Activated T-helper 1 cell treated with anti-CD3 and anti-CD28 coated beads, Interleukin-12 subunit alpha, Interleukin-12 subunit beta, Interleukin-2, Interleukin-4 antibody, amounts not matched to agents 30 ng/mL and 10 ng/mL and 1 ng/mL, durations not matched to agents 14 hours and 24 hours and 36 hours (primary cell): ENCODE results near the gene NKX1-2. TPM values are rescaled to one million over a fixed set of nuclear protein-coding genes. Genes with fewer than 3 reads are reported as not detected.
"Not testable (repeated sequence)": the region's sequence is repeated elsewhere in the genome, so short reads cannot be mapped to it uniquely, and the experiment has no call there.

Source experiments
- DNase-seq: peaks from one replicate; pipeline ENCODE4 v3.0.0; 2021; ENCODE audit warnings: low spot score
- H3K27ac Mint-ChIP-seq: one replicate; pipeline ENCODE4 v1.8.0; 2021; ENCODE audit warnings: mild to moderate bottlenecking, mixed read lengths
- H3K27me3 Mint-ChIP-seq: one replicate; pipeline ENCODE4 v1.8.0; 2022; ENCODE audit warnings: mild to moderate bottlenecking, moderate library complexity, mixed read lengths; ENCODE audit not compliant: insufficient read depth
- H3K36me3 Mint-ChIP-seq: one replicate; pipeline ENCODE4 v1.8.0; 2021; ENCODE audit warnings: low read depth, mixed read lengths
- H3K4me1 Mint-ChIP-seq: one replicate; pipeline ENCODE4 v1.8.0; 2021; ENCODE audit warnings: low read depth, mixed read lengths
- H3K4me3 Mint-ChIP-seq: one replicate; pipeline ENCODE4 v1.8.0; 2021; ENCODE audit warnings: mild to moderate bottlenecking, moderate library complexity, mixed read lengths
- H3K9me3 Mint-ChIP-seq: one replicate; pipeline ENCODE4 v1.8.0; 2021; ENCODE audit warnings: mixed read lengths
- intact Hi-C: fragments of 100-400 bp; cut with micrococcal nuclease; formaldehyde crosslinking; loops from one replicate; pipeline ENCODE4 v1.15.1; 2024
- total RNA-seq: library from RNA; stranded (reverse); gene quantifications from 2 replicates; pipeline ENCODE4 v1.2.3, GENCODE V29; 2022

NKX1-2 gene
- total RNA-seq, 1 donor from 2014 or later = not detected

DNA sequence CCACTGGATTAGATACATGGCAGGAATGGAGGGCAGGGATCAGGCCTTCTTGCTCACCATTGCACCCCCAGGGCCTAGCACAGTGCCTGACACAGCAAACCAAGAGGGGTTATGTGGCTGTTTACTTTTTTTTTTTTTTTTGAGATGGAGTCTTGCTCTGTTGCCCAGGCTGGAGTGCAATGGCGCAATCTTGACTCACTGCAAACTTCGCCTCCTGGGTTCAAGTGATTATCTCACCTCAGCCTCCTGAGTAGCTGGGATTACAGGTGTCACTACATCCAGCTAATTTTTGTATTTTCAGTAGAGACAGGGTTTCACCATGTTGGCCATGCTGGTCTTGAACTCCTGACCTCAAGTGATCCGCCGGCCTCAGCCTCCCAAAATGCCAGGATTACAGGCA, 14.2 kb downstream of the NKX1-2 start:
- H3K4me3 Mint-ChIP-seq, H3K27me3 Mint-ChIP-seq, H3K4me1 Mint-ChIP-seq, intact Hi-C loops, DNase-seq, H3K36me3 Mint-ChIP-seq, H3K9me3 Mint-ChIP-seq, H3K27ac Mint-ChIP-seq: not testable (repeated sequence)

DNA sequence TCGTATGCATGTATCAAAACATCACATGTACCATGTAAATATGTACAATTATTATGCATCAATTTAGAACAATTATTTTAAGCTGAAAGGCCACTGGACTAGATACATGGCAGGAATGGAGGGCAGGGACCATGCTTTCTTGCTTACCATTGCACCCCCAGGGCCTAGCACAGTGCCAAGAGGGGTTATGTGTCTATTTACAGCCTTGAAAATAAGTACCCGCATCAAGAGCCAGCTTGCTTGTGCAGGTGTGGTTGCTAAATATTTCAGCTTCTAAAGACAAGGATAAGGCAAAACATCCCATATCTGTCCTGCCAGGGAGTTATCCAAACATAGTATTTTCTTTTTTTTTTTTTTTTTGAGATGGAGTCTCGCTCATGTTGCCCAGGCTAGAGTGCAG, 16.4 kb downstream of the NKX1-2 start:
- Mint-ChIP-seq H3K36me3 (no peaks in the 10 kb centered on the region), H3K4me3 (no peak overlapping the region)

DNA sequence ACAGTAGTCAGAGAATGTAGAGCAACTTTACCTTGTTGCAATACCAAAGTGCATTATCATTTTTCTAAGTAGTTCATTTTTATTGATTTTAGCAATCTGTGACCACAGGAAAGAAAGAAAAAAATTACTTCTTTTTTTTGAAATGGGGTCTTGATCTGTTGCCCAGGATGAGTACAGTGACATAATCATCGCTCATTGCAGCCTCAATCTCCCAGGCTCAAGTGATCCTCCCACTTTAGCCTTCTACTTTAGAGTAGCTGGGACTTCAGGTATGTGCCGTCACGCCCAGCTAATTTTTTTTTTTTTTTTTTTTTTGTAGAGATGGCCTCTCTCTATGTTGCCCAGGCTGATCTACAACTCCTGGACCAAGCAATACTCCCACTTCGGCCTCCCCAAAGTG, 19.8 kb downstream of the NKX1-2 start:
- no peaks in the 10 kb centered on the region for H3K4me1 Mint-ChIP-seq
- peaks cover 12% of the 10 kb centered on the region for H3K27me3 Mint-ChIP-seq
- intact Hi-C loops = no loop called here
- H3K9me3 Mint-ChIP-seq = no peaks in the 10 kb centered on the region
- H3K36me3 Mint-ChIP-seq = no peaks in the 10 kb centered on the region
- DNase-seq = no peak
- no peak overlapping the region for H3K27ac Mint-ChIP-seq
- H3K4me3 Mint-ChIP-seq = no peak overlapping the region

More for the DNA sequence above, 16.4 kb downstream of the NKX1-2 start:
- peaks cover 11% of the 10 kb centered on the region for H3K27me3 Mint-ChIP-seq
- H3K4me1 Mint-ChIP-seq = no peaks in the 10 kb centered on the region
- intact Hi-C loops = no loop called here
- H3K9me3 Mint-ChIP-seq = no peaks in the 10 kb centered on the region
- DNase-seq = no peak
- no peak overlapping the region for H3K27ac Mint-ChIP-seq

DNA sequence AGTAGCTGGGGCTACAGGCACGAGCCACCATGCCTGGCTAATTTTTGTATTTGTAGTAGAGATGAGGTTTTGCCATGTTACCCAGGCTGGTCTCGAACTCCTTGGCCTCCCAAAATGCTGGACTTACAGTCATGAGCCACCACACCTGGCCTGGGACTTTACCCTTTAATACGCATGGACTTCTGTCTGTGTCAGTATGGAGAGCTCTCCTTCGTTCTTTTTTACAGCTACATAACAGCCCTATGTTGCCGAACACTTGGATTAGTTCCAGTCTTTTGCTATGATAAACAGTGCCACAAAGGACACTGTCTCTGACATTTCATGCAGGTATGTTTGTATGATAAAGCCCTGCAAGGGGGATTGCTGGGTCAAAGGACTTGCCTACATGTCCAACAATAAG, 20.3 kb downstream of the NKX1-2 start:
- Mint-ChIP-seq H3K36me3 (no peaks in the 10 kb centered on the region), H3K4me3 (no peak overlapping the region), H3K9me3 (no peaks in the 10 kb centered on the region), H3K27ac (no peak overlapping the region), H3K4me1 (no peaks in the 10 kb centered on the region), H3K27me3 (peaks cover 12% of the 10 kb centered on the region)
- intact Hi-C loops = no loop called here
- no peak for DNase-seq

DNA sequence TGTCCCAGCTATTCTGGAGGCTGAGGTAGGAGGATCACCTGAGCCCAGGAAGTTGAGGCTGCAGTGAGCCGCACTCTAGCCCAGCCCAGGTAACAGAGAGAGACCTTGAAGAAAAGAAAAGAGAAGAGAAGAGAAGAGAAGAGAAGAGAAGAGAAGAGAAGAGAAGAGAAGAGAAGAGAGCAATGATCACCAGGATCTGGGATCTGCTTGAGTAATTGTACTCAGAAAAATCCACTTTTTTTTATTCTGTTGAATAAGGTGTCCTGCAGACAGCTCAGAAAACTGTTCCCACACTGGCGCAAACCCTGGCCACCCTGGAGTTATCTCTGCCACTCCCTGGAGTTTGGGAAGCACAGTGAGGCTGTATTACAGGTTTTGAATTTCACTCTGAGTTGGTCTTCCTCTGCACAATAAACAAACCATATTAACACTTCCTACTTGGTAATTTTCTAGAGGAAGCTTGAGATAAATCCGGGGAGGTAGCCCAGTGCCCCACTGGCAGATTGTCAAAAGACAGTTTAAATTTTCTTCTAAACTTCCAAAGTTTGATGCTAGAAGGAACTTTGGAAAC, 21.5 kb downstream of the NKX1-2 start:
- H3K27ac Mint-ChIP-seq = no peak overlapping the region
- H3K4me1 Mint-ChIP-seq = no peaks in the 10 kb centered on the region
- no peak for DNase-seq
- intact Hi-C loops = no loop called here
- H3K27me3 Mint-ChIP-seq = peaks cover 17% of the 10 kb centered on the region
- no peak overlapping the region for H3K4me3 Mint-ChIP-seq
- H3K36me3 Mint-ChIP-seq = no peaks in the 10 kb centered on the region
- no peaks in the 10 kb centered on the region for H3K9me3 Mint-ChIP-seq

DNA sequence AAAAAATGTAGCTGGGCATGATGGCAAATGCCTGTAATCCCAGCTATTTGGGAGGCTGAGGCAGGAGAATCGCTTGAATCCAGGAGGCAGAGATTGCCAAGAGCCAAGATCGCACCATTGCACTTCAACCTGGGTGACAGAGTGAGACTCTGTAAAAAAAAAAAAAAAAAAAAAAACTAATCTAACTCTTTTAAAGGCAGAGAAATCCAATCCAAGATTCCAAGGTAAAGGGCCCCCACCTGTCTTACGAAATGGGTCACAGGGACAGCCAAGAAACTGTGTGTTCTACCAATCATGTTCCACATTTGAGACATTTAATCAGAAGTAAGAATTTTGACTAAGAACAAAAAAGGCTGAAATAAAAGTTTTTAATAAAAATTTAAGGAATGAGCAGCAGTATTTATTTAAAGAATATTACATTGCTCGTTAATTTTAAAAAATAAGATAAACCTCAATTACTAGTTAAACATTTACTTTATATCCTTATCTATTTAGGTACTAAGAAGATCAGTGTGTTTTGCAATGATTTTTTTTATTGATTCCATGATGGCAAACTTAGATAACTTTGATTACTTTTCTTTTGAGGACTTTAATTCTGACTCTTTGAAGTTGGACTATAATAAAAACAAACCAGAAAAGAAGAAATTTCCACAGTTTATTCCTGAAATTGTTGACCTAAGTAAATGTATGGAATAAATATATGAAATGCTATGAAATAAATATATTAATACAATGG, 24.4 kb downstream of the NKX1-2 start:
- Mint-ChIP-seq H3K36me3 (no peaks in the 10 kb centered on the region), H3K4me1 (no peaks in the 10 kb centered on the region), H3K4me3 (no peak overlapping the region), H3K27ac (no peak overlapping the region), H3K27me3 (peaks cover 23% of the 10 kb centered on the region), H3K9me3 (no peaks in the 10 kb centered on the region)
- intact Hi-C loops = no loop called here
- no peak for DNase-seq

DNA sequence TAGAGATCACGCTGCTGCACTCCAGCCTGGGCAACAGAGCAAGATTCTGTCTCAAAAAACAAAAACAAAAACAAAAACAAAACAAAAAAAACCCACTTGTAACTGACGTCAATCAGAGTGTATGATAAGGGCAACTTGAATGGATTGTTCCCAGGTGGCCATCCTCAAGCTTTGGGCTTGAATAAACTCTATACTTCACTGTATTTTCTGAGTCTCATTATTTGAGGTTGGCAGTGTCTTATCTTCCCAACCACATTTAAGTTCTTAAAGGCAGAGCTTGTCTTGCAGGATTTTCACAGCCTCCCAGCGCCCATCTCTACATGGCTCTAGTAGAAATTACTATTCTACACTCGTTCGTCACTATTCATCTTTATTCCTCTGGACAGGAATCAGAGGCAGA, 26.0 kb downstream of the NKX1-2 start:
- H3K27ac Mint-ChIP-seq = no peak overlapping the region
- H3K36me3 Mint-ChIP-seq = no peaks in the 10 kb centered on the region
- H3K9me3 Mint-ChIP-seq = no peaks in the 10 kb centered on the region
- peaks cover 24% of the 10 kb centered on the region for H3K27me3 Mint-ChIP-seq
- H3K4me3 Mint-ChIP-seq = no peak overlapping the region
- no peak for DNase-seq
- peaks cover 5% of the 10 kb centered on the region for H3K4me1 Mint-ChIP-seq
- intact Hi-C loops = no loop called here

DNA sequence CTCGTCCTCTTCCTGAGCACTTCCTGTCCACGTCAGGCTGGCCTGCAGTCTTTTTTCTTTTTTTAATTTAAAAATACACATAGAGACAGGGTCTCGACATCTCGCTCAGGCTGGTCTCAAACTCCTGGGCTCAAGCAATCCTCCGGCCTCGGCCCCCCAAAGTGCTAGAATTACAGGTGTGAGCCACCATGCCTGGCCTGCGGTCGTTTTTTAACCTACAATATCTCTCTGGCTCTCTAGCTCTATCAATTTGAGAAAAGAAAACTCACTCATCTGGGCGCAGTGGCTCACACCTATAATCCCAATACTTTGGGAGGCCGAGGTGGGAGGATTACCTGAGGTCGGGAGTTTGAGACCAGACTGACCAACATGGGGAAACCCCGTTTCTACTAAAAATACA, 27.1 kb downstream of the NKX1-2 start:
- H3K9me3 Mint-ChIP-seq = no peaks in the 10 kb centered on the region
- intact Hi-C loops = no loop called here
- H3K27me3 Mint-ChIP-seq = peaks cover 22% of the 10 kb centered on the region
- H3K36me3 Mint-ChIP-seq = no peaks in the 10 kb centered on the region
- peaks cover 8% of the 10 kb centered on the region for H3K4me1 Mint-ChIP-seq
- H3K4me3 Mint-ChIP-seq = no peak overlapping the region
- H3K27ac Mint-ChIP-seq = no peak overlapping the region
- DNase-seq = no peak

DNA sequence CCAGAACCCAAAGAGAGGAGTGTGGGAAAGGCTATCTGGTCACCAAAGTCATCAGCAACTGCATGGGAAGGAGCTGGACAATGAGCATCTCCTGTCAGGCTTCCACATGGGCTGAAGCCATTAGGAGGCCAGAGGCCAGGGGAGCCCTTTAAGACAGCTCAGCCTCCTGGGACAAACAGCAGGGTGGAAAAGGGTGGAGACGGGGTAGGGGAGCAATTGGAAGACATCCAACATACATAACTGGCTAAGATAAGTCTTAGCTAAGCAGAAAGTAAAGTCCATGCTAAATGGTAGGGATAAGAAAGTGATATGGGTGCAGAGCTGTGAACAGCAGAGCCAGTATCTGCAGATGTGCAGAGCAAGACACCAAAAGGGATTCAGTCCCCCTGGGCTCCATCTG, 29.6 kb downstream of the NKX1-2 start:
- H3K36me3 Mint-ChIP-seq = no peaks in the 10 kb centered on the region
- no peak for DNase-seq
- peaks cover 12% of the 10 kb centered on the region for H3K4me1 Mint-ChIP-seq
- H3K4me3 Mint-ChIP-seq = no peak overlapping the region
- H3K27ac Mint-ChIP-seq = peak overlapping the region; percentile 22
- intact Hi-C loops = no loop called here
- H3K27me3 Mint-ChIP-seq = peaks cover 26% of the 10 kb centered on the region
- no peaks in the 10 kb centered on the region for H3K9me3 Mint-ChIP-seq

DNA sequence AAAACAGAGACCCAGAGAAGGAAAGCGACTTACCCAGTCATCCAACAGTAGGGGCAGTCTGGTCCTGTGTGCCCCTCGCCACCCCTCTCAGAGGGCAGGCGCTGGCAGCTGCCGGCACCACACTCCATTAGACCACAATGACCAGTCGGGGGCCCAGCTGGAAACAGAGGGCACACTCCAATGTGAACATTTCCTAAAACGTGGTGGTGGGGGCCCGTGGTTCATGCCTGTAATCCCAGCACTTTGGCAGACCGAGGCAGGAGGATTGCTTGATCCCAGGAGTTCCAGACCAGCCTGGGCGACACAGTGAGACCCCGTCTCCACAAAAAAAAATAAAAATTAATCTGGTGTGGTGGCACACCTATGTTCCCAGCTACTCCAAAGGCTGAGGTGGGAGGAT, 30.2 kb downstream of the NKX1-2 start:
- Mint-ChIP-seq H3K4me1 (peaks cover 12% of the 10 kb centered on the region), H3K4me3 (peak overlapping the region; percentile 80), H3K36me3 (no peaks in the 10 kb centered on the region), H3K27ac (no peak overlapping the region), H3K9me3 (no peaks in the 10 kb centered on the region), H3K27me3 (peaks cover 26% of the 10 kb centered on the region)
- no peak for DNase-seq
- intact Hi-C loops = loop anchor here (1.0 to 2.0 kb wide), 4 partner anchors 42 to 1411 kb away; partner anchors contain the start of genes ACADSB, EEF1AKMT2, IKZF5 and LHPP

DNA sequence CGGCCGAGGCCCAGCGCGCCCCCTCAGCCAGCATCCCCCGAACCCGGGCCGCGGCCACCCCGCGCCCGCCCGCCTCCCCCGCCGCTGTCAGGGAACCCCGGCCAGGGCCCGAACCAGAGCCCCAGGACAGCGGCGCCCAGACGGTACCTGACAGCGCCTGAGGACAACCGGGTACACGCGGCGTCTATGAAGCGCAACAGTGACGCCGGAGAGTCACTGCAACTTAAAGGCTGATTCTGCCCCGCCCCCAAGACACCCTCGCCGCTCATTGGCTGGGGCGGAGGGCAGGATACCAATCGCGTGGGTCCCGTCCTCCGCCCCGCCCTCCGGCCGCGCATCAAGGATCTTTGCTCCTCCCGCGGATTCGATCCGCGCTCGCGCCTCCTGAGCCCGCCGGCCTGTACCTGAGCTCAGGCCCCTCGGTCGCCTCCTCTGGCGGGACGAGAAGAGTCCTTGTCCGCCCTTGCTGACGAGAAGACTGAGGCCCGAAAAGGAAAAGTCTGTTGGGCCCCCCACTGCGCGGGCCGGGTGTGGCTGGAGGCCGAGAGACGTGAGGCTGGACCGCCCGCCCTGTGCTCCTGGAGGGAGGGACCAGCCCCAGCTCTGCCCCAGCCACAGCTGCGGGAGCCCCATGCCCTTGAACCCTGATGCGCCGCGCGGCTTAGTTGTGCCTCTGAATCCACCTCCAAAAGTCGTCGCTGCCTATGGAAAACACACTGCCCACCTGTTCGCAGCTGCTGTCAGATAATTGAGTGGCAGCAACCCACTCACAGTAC, 30.9 kb downstream of the NKX1-2 start, which contains the start of gene OAT:
Gene OAT (minus strand): TSS at position 198 of the 776 bp plus-strand sequence. CDS start 6,752 bp downstream, outside the sequence.
- Mint-ChIP-seq H3K36me3 (no peaks in the 10 kb centered on the region), H3K27ac (peak within 1 kb of the TSS; percentile 29)

DNA sequence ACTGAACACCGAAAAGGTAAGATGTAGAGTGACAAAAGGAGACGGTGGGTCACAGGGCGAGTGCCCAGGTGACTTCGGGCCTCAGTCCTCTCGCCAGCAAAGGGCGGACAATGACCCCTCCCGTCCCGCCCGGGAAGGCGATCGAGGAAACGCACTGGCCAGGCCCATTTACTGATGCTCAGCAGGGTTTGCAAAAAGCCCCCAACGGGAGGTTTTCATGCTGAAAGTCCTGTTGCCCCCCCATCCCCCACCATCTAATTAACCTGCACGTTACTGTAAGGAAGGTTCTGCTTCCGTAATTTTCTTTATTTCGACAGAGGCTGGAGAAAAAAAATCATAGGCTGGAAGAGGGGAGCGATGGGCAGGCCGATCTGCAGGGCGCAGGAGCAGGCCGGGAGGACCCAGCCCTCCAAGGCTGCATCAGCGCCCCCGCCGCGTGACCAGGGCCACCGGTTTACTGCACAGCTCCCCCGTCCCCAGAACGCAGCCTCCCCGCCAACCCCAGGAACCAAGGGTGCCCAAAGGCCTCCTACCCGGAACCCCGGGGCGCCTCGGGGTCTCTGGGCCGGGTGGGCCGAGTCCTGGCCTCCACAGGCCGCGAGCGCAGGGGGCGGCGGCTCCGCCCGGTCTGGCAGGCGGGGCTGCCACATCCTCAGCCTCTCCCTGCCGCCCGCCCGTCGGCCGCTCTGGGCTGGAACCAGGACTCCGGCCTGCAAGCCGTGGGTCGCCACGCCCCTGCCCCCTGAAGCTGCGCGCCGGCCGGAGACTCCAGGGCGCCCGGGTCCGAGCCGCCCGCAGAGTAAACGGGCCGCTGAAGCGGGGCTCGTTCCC, 31.7 kb downstream of the NKX1-2 start:
- no peaks in the 10 kb centered on the region for H3K9me3 Mint-ChIP-seq
- H3K4me1 Mint-ChIP-seq = peaks cover 12% of the 10 kb centered on the region
- DNase-seq = peak; percentile 52
- no peak overlapping the region for H3K27ac Mint-ChIP-seq
- intact Hi-C loops = loop anchor here (1.0 to 2.0 kb wide), 6 partner anchors 15 to 1409 kb away; partner anchors contain the start of genes ACADSB, EEF1AKMT2, FAM53B and IKZF5
- peak overlapping the region; percentile 81 for H3K4me3 Mint-ChIP-seq
- no peaks in the 10 kb centered on the region for H3K36me3 Mint-ChIP-seq
- H3K27me3 Mint-ChIP-seq = peaks cover 22% of the 10 kb centered on the region

More for the DNA sequence above, 30.9 kb downstream of the NKX1-2 start, which contains the start of gene OAT:
- no peaks in the 10 kb centered on the region for H3K9me3 Mint-ChIP-seq
- peak within 1 kb of the TSS; percentile 81 for H3K4me3 Mint-ChIP-seq
- H3K4me1 Mint-ChIP-seq = peaks cover 12% of the 10 kb centered on the region
- DNase-seq = peak; percentile 95
- intact Hi-C loops = loop anchor here (1.0 to 2.0 kb wide), 7 partner anchors 16 to 1410 kb away; partner anchors contain the start of genes ACADSB, EEF1AKMT2, FAM53B and IKZF5
- peaks cover 22% of the 10 kb centered on the region for H3K27me3 Mint-ChIP-seq
